Kidney (tissue), 14 donors: Measurements from ENCODE around the gene NDUFA11. TPM values are rescaled to one million over a fixed set of nuclear protein-coding genes. Genes with fewer than 3 reads are reported as not detected.
"Not testable (repeated sequence)": the region's sequence is repeated elsewhere in the genome, so short reads cannot be mapped to it uniquely, and the experiment has no call there.

Experiments used
- DNase-seq, 5 donors: peaks; one replicate each; pipeline ENCODE4 v3.0.0-alpha.2; 2013 to 2020
- FAIRE-seq: peaks from 2 replicates; lab custom pipeline; 2012; peaks lifted over from hg19 to GRCh38; lab: Jason Lieb, UNC
- H3K27ac ChIP-seq, 2 donors: one replicate each; pipeline ENCODE4 v1.7.0; 2013; ENCODE audit warnings: low read depth in 2 of 2, low read length in 2 of 2, inconsistent platforms in 1 of 2
- H3K27me3 ChIP-seq: one replicate; pipeline ENCODE4 v1.7.1; 2013; ENCODE audit warnings: low read length, inconsistent platforms; ENCODE audit not compliant: control insufficient read depth, insufficient read depth
- H3K36me3 ChIP-seq, 3 donors: one replicate each; pipeline versions ENCODE4 v1.7.0 to v1.7.1; 2013; ENCODE audit warnings: low read length in 3 of 3, control low read depth in 1 of 3, inconsistent platforms in 1 of 3; ENCODE audit not compliant: insufficient read depth in 3 of 3, control insufficient read depth in 2 of 3
- H3K4me1 ChIP-seq, 3 donors: one replicate each; pipeline versions ENCODE4 v1.7.0 to v1.7.1; 2013; ENCODE audit warnings: low read length in 3 of 3, inconsistent platforms in 1 of 3, low read depth in 1 of 3; ENCODE audit not compliant: control insufficient read depth in 2 of 3, insufficient read depth in 2 of 3
- H3K4me3 ChIP-seq, 3 donors: one replicate each; pipeline versions ENCODE4 v1.7.0 to v1.8.1; 2013; ENCODE audit warnings: low read length in 3 of 3, control low read depth in 1 of 3, inconsistent platforms in 1 of 3
- H3K9ac ChIP-seq, 3 donors: one replicate each; pipeline versions ENCODE4 v1.7.0 to v1.7.1; 2013; ENCODE audit warnings: low read length in 3 of 3, control low read depth in 1 of 3, inconsistent platforms in 1 of 3
- H3K9me3 ChIP-seq, 3 donors: one replicate each; pipeline versions ENCODE4 v1.7.0 to v1.7.1; 2013; ENCODE audit warnings: low read length in 3 of 3, control low read depth in 1 of 3, inconsistent platforms in 1 of 3; ENCODE audit not compliant: control insufficient read depth in 2 of 3, insufficient read depth in 1 of 3
- CTCF ChIP-seq: IDR thresholded peaks from 3 replicates; pipeline ENCODE4 v1.5.1; 2012; ENCODE audit warnings: mild to moderate bottlenecking, moderate library complexity, borderline replicate concordance; ENCODE audit not compliant: insufficient read depth; ENCODE audit errors: extremely low read depth
- intact Hi-C: fragments of 100-400 bp; cut with DNase I; formaldehyde crosslinking; loops from one replicate; pipeline ENCODE4 v1.11.1; 2022
- polyA plus RNA-seq: library from polyadenylated mRNA; stranded (reverse); fragments of 350-450 nt; fragmentation: Illumina TruSeq; extraction: RNeasy Lipid Tissue Mini Kit (QIAGEN cat#74804); gene quantifications from one replicate; pipeline ENCODE4 v1.2.3, GENCODE V29; 2014; ENCODE audit warnings: low read depth, low replicate concordance; ENCODE audit not compliant: insufficient read depth
- total RNA-seq: library from RNA; stranded (reverse); fragmentation: NEBNext Ultra II Directional; extraction: Animal tissue kit (Norgen Biotek cat#: 25700); gene quantifications from one replicate; pipeline ENCODE4 v1.2.1, GENCODE V29; 2021
- donor health status: control.
- donor health status: control.
- donor health status: control.
- donor health status: control.
- donor health status: control.
- donor health status: DM: yes; HTN: yes; CAD: no.
- donor health status: Normal renal cell carcinoma (clear cell type).

The NDUFA11 gene
- total and polyA plus RNA-seq, 2 donors from 2014 or later, result 200 to 763 TPM

GRCh38 chr19:5880196-5880595 lies 23.4 kb downstream of the NDUFA11 start:
- Histone ChIP-seq H3K4me1 (peaks cover 0 to 9% (median 7%) of the 10 kb centered on the region in 3 donors), H3K36me3 (no peaks in the 10 kb centered on the region), H3K27me3 (no peaks in the 10 kb centered on the region), H3K9me3 (no peaks in the 10 kb centered on the region), H3K27ac (peak overlapping the region in 1 of 2 donors; percentile 22), H3K9ac (no peak overlapping the region), H3K4me3 (no peak overlapping the region)
- TF ChIP-seq CTCF, result no peak
- FAIRE-seq (no peak), DNase-seq (no peak)
- intact Hi-C loops, result no loop called here

GRCh38 chr19:5877882-5878281 lies 25.7 kb downstream of the NDUFA11 start:
- peak in 2 of 5 donors; percentile 37 to 50 for DNase-seq
- intact Hi-C loops, result no loop called here

GRCh38 chr19:5877427-5877826 lies 26.2 kb downstream of the NDUFA11 start:
- TF ChIP-seq CTCF, result no peak
- intact Hi-C loops, result no loop called here
- H3K27ac ChIP-seq, result no peak overlapping the region
- FAIRE-seq (no peak), DNase-seq (no peak)
- peaks cover 0 to 15% (median 7%) of the 10 kb centered on the region in 3 donors for H3K4me1 ChIP-seq
- no peaks in the 10 kb centered on the region for H3K36me3 ChIP-seq
- no peaks in the 10 kb centered on the region for H3K9me3 ChIP-seq
- no peak overlapping the region for H3K4me3 ChIP-seq
- no peak overlapping the region for H3K9ac ChIP-seq
- H3K27me3 ChIP-seq, result no peaks in the 10 kb centered on the region

More at GRCh38 chr19:5877882-5878281, 25.7 kb downstream of the NDUFA11 start:
- no peak for FAIRE-seq
- no peaks in the 10 kb centered on the region for H3K27me3 ChIP-seq
- no peak overlapping the region for H3K9ac ChIP-seq
- no peak overlapping the region for H3K27ac ChIP-seq
- H3K9me3 ChIP-seq, result no peaks in the 10 kb centered on the region
- TF ChIP-seq CTCF, result no peak
- H3K36me3 ChIP-seq, result no peaks in the 10 kb centered on the region
- peaks cover 0 to 15% (median 7%) of the 10 kb centered on the region in 3 donors for H3K4me1 ChIP-seq
- no peak overlapping the region for H3K4me3 ChIP-seq

GRCh38 chr19:5874496-5874895 lies 29.1 kb downstream of the NDUFA11 start:
- H3K27me3 ChIP-seq, DNase-seq, intact Hi-C loops, H3K9ac ChIP-seq, H3K4me3 ChIP-seq, H3K9me3 ChIP-seq, FAIRE-seq, H3K36me3 ChIP-seq: not testable (repeated sequence)
- H3K4me1 ChIP-seq, result peaks cover 0 to 10% (median 3%) of the 10 kb centered on the region in 3 donors
- peak overlapping the region; percentile 8 to 32 for H3K27ac ChIP-seq
